Measurements from ENCODE around the gene IPO7. TPM values are rescaled to one million over a fixed set of nuclear protein-coding genes. Genes with fewer than 3 reads are reported as not detected.

IPO7 gene
- total and polyA plus RNA-seq, 2 of the 13 experiments (the other 11 are each of a cell fraction or from before 2014, with no cell fraction given), result 59.4 to 98.4 TPM

- no peak for TF ChIP-seq CSRNP1 (CRISPR knock-in tag; IDR thresholded peaks at IDR 0.05)
- TF ChIP-seq PAF1 (CRISPR knock-in tag; IDR thresholded peaks at IDR 0.05), result no peak
- TF ChIP-seq ZNF782 (CRISPR knock-in tag; IDR thresholded peaks at IDR 0.05; ENCODE audit: borderline replicate concordance), result peak; percentile 97
- no peak for TF ChIP-seq LCORL (IDR thresholded peaks at IDR 0.05)
- TF ChIP-seq LCORL (CRISPR knock-in tag; IDR thresholded peaks at IDR 0.05), result peak; percentile 69; the same call in 1 of the 2 replicates
- no peak for TF ChIP-seq ZNF503 (CRISPR knock-in tag; IDR thresholded peaks at IDR 0.05)
- peak; percentile 90; the same call in 1 of the 2 replicates for TF ChIP-seq ZNF773 (CRISPR knock-in tag; IDR thresholded peaks at IDR 0.05; ENCODE audit: borderline replicate concordance)
- TF ChIP-seq KDM4B (CRISPR knock-in tag; IDR thresholded peaks at IDR 0.05), result no peak
- TF ChIP-seq RXRA (CRISPR knock-in tag; IDR thresholded peaks at IDR 0.05), result peak; percentile 76
- TF ChIP-seq ZFP62 (CRISPR knock-in tag; IDR thresholded peaks at IDR 0.05), result no peak
- TF ChIP-seq ELF4 (CRISPR knock-in tag; IDR thresholded peaks at IDR 0.05; ENCODE audit: borderline replicate concordance), result no peak; the same call in 1 of the 2 replicates
- TF ChIP-seq TBL1XR1 (IDR thresholded peaks at IDR 0.05; ENCODE audit: borderline replicate concordance, low read length, partially characterized antibody), result no peak
- TF ChIP-seq ZNF790 (CRISPR knock-in tag; IDR thresholded peaks at IDR 0.05; ENCODE audit: borderline replicate concordance), result no peak
- TF ChIP-seq ATF6 (CRISPR knock-in tag; conservative IDR thresholded peaks at IDR 0.05), result no peak
- TF ChIP-seq SIN3B (IDR thresholded peaks at IDR 0.05; ENCODE audit: low read length), result no peak; the same call in 1 of the 2 replicates
- TF ChIP-seq ZNF136 (CRISPR knock-in tag; IDR thresholded peaks at IDR 0.05; ENCODE audit: low read depth), result no peak
- no peak for TF ChIP-seq HMG20A (CRISPR knock-in tag; IDR thresholded peaks at IDR 0.05; ENCODE audit: borderline replicate concordance)
- TF ChIP-seq RBM39 (IDR thresholded peaks at IDR 0.05; ENCODE audit: low read depth, low read length, poor library complexity, severe bottlenecking), result peak; percentile 40
- TF ChIP-seq ATF7 (IDR thresholded peaks at IDR 0.05), result no peak
- TF ChIP-seq ATF7 (CRISPR knock-in tag; IDR thresholded peaks at IDR 0.05), result peak; percentile 20; the same call in 1 of the 2 replicates
- no peak for TF ChIP-seq ZNF512 (CRISPR knock-in tag; IDR thresholded peaks at IDR 0.05)
- TF ChIP-seq PHF5A (CRISPR knock-in tag; IDR thresholded peaks at IDR 0.05; ENCODE audit: low read depth, unreplicated experiment), result no peak
Observed at GRCh38 chr11:9384535-9385326, at the start of gene IPO7 (continued).

All from HepG2 (cell line).